Mucosa of stomach (tissue), 1 donor: ENCODE data around the gene ADCY5.
A peak's percentile ranks its signal among the peaks of the same experiment; 100 is the strongest.

Experiments used
- H3K27me3 ChIP-seq: one replicate; pipeline ENCODE4 v1.7.0; 2013; ENCODE audit warnings: mild to moderate bottlenecking, low read length; ENCODE audit not compliant: control insufficient read depth, insufficient read depth
- H3K36me3 ChIP-seq: one replicate; pipeline ENCODE4 v1.7.0; 2013; ENCODE audit warnings: low read length; ENCODE audit not compliant: control insufficient read depth, insufficient read depth
- H3K4me1 ChIP-seq: one replicate; pipeline ENCODE4 v1.7.0; 2013; ENCODE audit warnings: mild to moderate bottlenecking, low read length; ENCODE audit not compliant: control insufficient read depth, insufficient read depth
- H3K4me3 ChIP-seq: one replicate; pipeline ENCODE4 v1.7.0; 2013; ENCODE audit warnings: low read length
- H3K9ac ChIP-seq: one replicate; pipeline ENCODE4 v1.7.0; 2013; ENCODE audit warnings: mild to moderate bottlenecking, low read length, moderate library complexity
- H3K9me3 ChIP-seq: one replicate; pipeline ENCODE4 v1.7.0; 2013; ENCODE audit warnings: mild to moderate bottlenecking, low read length, moderate library complexity; ENCODE audit not compliant: control insufficient read depth
- donor health status: Pancreatic carcinoma.

The ADCY5 gene

GRCh38 chr3:123421353-123422174 is 27.3 kb downstream of the ADCY5 start:
- Histone ChIP-seq H3K4me1 (no peaks in the 10 kb centered on the region), H3K36me3 (no peaks in the 10 kb centered on the region), H3K4me3 (no peak overlapping the region), H3K27me3 (no peaks in the 10 kb centered on the region), H3K9me3 (no peaks in the 10 kb centered on the region), H3K9ac (no peak overlapping the region)

DNA sequence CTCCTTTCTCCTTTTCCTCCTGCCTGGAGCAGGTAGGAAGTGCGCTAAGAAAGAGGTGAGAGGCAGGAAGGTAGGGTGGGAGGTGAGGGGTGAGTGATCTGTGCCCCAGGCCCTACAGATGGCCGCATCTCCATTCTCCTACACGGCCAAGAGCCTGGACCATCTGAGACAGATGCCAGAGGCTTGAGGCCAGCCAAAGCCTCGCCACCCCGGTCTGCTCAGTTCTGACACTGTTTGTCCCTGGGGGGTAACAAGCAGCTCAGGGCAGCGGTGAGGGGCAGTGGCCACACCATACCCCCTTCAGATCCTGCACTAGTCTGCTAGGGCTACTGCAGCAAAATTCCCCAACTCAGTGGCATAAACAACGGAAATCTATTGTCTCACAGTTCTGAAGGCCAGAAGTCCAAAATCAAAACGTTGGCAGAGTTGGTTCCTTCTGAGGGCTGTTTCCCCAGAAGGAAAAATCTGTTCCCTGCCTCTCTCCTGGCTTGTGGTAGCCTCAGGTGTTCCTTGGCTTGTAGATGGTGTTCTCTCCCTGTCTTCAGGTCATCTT is 28.4 kb downstream of the ADCY5 start:
- no peaks in the 10 kb centered on the region for H3K27me3 ChIP-seq
- H3K4me1 ChIP-seq: no peaks in the 10 kb centered on the region
- no peaks in the 10 kb centered on the region for H3K36me3 ChIP-seq
- no peaks in the 10 kb centered on the region for H3K9me3 ChIP-seq
- H3K9ac ChIP-seq: no peak overlapping the region
- H3K4me3 ChIP-seq: no peak overlapping the region

GRCh38 chr3:123419850-123420297 is 29.0 kb downstream of the ADCY5 start:
- no peaks in the 10 kb centered on the region for H3K9me3 ChIP-seq
- H3K4me1 ChIP-seq: no peaks in the 10 kb centered on the region

DNA sequence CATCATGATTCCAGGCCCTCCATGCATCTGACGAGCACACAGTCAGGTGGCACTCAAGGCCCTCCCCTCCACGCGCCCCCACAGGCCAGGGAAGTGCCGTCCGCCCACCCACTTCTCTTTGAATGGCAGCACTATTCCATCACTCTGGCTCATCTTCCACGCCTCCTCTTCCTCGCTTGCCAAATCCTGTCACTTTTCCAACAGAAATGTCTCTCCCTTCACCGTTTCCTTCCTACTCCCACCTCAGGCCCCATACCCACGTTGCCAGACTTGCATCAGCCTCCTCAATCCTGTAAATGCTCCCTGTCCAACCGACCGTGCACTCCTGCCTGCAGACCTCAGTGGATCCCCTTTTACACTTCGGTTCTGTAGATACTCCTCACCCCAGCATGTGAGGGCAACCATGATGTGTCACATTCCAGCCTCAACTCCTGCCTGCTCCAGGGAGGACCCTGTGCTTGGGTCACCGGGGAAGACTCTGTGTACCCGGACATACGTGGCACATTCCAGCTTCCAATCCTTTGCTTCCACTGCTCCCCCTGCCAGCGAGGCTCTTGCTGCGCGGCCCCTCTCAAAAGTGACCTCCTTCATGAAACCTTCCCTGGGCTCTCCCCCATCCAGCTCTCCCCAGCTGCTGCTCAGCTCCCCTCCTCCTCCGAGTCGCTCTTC is 29.6 kb downstream of the ADCY5 start:
- H3K9me3 ChIP-seq: no peaks in the 10 kb centered on the region
- no peak overlapping the region for H3K4me3 ChIP-seq
- H3K4me1 ChIP-seq: no peaks in the 10 kb centered on the region
- H3K36me3 ChIP-seq: no peaks in the 10 kb centered on the region
- H3K27me3 ChIP-seq: no peaks in the 10 kb centered on the region
- no peak overlapping the region for H3K9ac ChIP-seq

More at GRCh38 chr3:123419850-123420297, 29.0 kb downstream of the ADCY5 start:
- no peaks in the 10 kb centered on the region for H3K27me3 ChIP-seq
- H3K4me3 ChIP-seq: no peak overlapping the region
- H3K36me3 ChIP-seq: no peaks in the 10 kb centered on the region
- no peak overlapping the region for H3K9ac ChIP-seq

DNA sequence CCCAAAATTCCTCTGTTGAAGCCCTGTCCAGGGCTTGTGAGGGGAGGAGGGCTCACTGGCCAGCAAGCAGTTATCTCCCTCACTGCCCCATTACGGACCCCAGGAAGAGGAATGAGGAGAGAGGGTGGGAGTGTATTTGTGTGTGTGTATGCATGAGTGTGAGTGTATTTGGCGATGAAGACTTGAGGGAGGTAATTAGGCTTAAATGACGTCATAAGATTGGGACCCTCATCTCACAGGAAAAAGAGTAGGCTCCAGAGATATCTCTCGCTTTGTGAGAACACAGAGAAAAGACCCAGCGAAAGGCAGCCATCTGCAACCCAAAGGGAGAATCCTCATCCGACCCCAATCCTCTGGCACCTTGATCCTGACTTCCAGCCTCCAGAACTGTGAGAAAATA is 32.2 kb downstream of the ADCY5 start:
- no peak overlapping the region for H3K9ac ChIP-seq
- H3K9me3 ChIP-seq: no peaks in the 10 kb centered on the region
- H3K4me3 ChIP-seq: no peak overlapping the region
- no peaks in the 10 kb centered on the region for H3K27me3 ChIP-seq
- H3K4me1 ChIP-seq: no peaks in the 10 kb centered on the region
- H3K36me3 ChIP-seq: no peaks in the 10 kb centered on the region

DNA sequence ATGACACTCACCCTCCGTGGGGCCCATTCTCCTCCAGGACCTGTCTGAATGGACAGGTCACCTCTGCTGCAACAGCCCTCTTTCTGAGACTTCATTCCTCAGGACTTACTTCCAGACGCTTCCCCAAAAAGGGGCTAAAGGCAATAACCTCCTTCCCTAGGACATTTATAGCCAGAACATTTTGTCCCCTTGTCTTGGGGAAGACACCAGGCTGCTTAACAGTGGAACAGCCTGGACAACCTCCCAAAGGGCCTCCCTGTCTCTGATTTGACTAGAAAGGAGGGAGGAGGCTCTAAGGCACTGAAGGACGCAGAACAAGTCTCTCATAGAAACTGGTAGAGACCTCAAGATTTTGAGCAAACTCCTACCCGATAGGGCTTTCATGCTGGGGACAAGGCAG is 32.7 kb downstream of the ADCY5 start:
- Histone ChIP-seq H3K9me3 (no peaks in the 10 kb centered on the region), H3K27me3 (no peaks in the 10 kb centered on the region), H3K4me3 (no peak overlapping the region), H3K9ac (no peak overlapping the region), H3K4me1 (no peaks in the 10 kb centered on the region), H3K36me3 (no peaks in the 10 kb centered on the region)

GRCh38 chr3:123414973-123415775 is 33.7 kb downstream of the ADCY5 start:
- Histone ChIP-seq H3K4me1 (peaks cover 1% of the 10 kb centered on the region), H3K9me3 (no peaks in the 10 kb centered on the region), H3K9ac (no peak overlapping the region), H3K27me3 (no peaks in the 10 kb centered on the region), H3K36me3 (no peaks in the 10 kb centered on the region), H3K4me3 (no peak overlapping the region)

GRCh38 chr3:123412811-123413604 is 35.9 kb downstream of the ADCY5 start:
- Histone ChIP-seq H3K4me1 (peaks cover 13% of the 10 kb centered on the region), H3K9ac (peak overlapping the region; percentile 41), H3K27me3 (no peaks in the 10 kb centered on the region), H3K4me3 (no peak overlapping the region), H3K9me3 (no peaks in the 10 kb centered on the region), H3K36me3 (no peaks in the 10 kb centered on the region)

DNA sequence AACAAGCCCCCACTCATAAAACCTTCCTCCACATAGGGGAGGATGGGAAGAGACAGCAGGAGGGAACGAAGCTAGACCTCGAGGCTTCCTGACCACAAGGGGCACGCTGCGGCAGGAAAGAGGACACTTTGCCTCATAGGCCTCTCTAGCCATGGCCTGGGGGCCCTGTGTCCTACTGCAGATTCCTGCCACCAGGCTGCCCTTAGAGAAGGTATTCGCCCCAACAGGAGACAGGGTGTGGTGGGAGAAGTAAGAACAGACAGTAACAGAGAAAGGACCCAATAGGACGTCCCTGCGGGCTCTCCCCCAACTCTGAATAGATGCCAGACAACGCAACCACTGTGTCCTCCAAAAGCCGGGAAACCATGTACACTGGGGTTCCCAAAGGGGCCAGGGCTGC is 36.8 kb downstream of the ADCY5 start:
- Histone ChIP-seq H3K4me3 (no peak overlapping the region), H3K4me1 (peaks cover 13% of the 10 kb centered on the region), H3K9ac (peak overlapping the region; percentile 41)

DNA sequence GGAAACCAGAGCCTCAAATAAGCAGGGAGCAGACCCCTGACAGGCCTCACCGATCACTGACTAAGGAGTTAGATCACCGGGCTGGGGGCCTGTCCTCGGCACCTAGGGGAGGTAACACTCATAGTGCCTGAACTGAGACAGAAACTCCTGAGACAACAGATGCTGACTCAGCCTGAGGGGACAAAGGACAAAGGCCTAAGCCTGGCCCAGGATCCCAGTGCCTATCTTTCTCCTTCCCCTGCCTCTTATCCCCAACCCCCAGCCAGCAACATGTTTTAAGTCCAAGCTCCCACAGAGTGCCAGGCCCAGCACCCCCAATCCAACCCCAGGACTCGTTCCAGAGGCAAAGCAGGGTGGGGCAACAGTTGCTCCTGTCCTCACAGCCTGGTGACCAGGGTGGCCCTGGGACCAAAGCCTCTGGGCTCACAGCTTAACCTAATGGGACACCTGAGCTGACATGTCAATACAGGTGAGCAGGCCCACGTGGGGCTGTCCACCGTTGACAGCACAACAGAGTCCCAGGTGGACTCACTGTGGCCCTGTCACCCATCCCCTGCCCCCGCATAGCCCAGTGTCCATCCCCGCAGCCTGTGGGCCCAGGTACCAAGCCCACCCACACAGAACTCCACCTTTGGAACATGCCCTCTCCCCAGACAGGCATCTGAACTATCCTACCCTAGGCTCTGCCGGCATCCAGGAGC is 37.4 kb downstream of the ADCY5 start:
- Histone ChIP-seq H3K9me3 (no peaks in the 10 kb centered on the region), H3K27me3 (no peaks in the 10 kb centered on the region), H3K9ac (no peak overlapping the region), H3K4me1 (peaks cover 13% of the 10 kb centered on the region), H3K4me3 (no peak overlapping the region), H3K36me3 (no peaks in the 10 kb centered on the region)

More for the DNA sequence above, 36.8 kb downstream of the ADCY5 start:
- no peaks in the 10 kb centered on the region for H3K9me3 ChIP-seq
- no peaks in the 10 kb centered on the region for H3K27me3 ChIP-seq
- H3K36me3 ChIP-seq: no peaks in the 10 kb centered on the region

DNA sequence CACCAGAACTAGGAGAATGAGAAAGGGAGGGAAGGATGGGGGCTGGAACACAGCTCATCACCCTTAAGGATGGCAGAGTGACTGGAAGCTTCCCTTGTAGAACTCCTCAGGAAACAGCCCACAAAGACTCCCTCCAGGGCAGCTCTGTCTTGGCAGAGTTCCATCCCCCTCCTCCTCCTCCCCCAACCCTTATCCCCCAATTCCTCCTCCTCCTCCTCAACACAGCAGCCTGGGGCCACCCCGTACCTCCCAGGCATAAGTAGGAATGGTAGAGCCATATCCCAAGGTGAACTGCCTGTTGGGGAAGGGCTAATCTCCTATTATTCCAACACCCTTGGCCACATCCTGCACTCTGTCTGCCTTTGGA is 38.8 kb downstream of the ADCY5 start:
- H3K27me3 ChIP-seq: no peaks in the 10 kb centered on the region
- no peaks in the 10 kb centered on the region for H3K9me3 ChIP-seq
- H3K4me1 ChIP-seq: peaks cover 13% of the 10 kb centered on the region
- no peak overlapping the region for H3K4me3 ChIP-seq
- no peaks in the 10 kb centered on the region for H3K36me3 ChIP-seq
- no peak overlapping the region for H3K9ac ChIP-seq
